ENCODE data around the gene ZSWIM5.
"Not testable (repeated sequence)": the region's sequence is repeated elsewhere in the genome, so short reads cannot be mapped to it uniquely, and the experiment has no call there.

Gene ZSWIM5

DNA sequence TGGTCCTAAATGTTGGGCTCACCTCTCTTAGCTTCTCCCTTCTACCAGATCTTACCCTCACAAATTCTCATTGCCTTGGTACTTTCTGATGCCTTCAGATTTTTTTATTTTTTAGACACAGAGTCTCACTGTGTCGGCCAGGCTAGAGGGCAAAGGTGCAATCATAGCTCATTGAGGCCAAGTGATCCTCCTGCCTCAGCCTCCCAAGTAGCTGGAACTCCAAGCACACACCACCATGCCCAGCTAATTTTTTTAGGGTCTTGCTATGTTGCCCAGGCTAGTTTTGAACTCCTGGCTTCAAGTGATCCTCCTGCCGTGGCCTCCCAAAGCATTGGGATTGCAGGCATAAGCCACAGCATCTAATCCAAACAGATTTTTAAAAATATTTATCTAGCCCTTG, 69.4 kb downstream of the ZSWIM5 start:
- DNase-seq, result no peak

DNA sequence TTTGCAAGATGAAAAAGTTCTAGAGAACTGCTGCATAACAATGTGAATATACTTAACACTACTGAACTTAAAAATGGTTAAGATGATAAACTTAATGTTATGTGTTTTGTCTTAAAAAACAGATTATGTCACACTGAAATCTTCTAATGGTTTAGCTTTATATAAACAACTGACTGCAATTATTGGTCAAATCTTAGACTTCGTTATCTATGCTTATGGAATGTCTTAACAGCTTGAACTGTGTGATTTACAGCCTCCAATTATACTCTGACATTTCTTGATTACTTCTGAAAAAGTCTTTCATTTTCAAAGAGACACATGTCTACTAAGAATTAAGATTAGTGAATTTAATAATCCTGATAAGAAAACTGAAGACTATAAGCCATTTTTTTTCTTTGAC, 71.1 kb downstream of the ZSWIM5 start:
- DNase-seq, result no peak

DNA sequence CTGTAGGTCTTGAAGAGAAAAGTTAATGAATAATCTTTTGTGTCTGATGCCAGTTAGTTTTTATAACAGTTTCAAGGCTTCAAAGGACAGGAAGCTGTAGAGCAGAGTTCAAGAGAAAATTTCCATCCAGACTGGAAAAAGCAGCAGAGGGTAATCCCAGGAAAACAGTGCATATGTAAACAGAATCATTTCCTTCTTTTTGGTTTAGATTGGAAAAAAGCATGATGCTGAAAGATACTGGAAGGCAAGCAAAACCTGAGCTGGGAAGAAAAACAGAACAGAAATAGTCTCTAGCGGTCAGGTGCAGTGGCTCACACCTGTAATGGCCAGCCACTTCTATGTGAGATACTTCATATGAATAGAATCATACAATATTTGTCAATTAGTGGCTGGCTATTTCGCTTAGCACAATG, 71.9 kb downstream of the ZSWIM5 start:
- no peak for DNase-seq

DNA sequence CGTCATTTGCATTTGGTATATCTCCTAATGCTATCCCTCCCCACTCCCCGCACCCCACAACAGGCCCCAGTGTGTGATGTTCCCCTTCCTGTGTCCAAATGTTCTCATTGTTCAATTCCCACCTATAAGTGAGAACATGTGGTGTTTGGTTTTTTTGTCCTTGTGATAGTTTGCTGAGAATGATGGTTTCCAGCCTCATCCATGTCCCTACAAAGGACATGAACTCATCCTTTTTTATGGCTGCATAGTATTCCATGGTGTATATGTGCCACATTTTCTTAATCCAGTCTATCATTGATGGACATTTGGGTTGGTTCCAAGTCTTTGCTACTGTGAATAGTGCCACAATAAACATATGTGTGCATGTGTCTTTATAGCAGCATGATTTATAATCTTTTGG, 73.7 kb downstream of the ZSWIM5 start:
- DNase-seq, result not testable (repeated sequence)

DNA sequence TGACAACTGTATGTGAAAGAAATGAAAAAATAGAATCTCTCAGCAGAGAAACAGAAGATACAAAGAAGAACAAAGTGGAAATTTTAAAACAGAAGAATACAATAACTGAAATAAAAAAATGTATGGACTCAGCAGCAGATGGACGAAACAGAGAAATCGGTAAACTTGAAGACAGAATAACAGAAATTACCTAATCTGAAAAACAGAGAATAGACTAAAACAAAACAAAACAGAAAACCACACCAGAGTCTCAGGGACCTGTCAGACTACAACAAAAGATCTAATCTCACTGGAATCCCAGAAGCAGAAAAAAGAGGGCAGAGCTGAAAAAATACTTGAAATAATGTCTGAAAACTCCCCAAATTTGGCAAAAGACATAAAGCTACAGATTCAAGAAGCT, 83.0 kb downstream of the ZSWIM5 start:
- no peak for DNase-seq

DNA sequence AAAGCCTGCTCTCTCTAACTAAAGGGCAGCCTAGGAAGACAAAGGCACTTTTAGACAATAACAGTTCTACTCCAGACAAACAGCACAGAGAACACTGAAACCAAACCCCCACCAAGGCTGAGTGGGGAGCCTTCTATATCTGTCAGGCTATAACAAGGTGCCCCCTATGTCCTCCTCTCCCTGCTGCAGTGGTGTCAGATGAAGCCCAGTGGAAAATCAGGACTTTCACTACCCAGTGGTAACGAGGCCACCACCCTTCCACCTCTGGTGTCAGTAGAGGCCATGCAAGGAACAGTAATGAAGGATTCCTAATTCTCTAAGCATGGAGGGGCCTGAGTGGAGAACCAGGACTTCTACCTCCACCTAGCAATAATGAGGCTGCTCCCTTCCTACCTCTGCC, 83.7 kb downstream of the ZSWIM5 start:
- no peak for DNase-seq

DNA sequence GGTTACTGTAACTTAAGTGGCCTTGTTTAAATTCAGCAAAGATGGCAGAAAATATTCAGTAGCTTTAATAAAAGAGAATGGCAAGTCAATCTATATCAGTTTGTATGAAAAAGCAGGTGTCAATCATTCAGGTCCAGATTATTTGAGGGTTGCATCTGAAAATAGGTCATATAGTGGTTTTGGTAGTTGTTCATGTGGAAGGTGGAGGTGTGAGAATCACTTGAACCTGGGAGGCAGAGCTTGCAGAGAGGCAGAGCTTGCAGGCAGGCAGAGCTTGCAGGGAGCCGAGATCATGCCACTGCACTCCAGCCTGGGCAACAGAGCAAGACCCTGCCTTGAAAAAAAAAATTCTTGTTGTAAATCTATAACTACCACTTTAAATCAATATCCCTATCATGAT, 88.6 kb downstream of the ZSWIM5 start:
- no peak for DNase-seq

DNA sequence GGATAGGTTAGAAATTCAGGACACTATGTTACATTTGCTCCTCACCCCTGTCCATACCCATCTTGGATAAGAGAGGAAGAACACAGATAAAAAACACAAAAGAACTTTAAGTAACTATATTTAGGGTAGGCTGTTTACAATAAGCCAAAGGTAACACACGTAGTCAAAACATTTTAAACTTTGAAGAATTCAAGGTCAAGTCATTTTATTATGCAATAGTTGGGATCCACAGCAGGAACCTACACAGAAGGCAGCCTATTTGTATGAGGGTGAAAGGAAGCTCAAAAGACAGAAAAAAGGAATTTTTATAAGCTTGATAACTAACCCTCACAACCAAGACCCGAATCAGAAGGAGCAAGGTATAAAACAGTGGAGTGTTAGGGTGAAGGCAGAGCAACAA, 89.6 kb downstream of the ZSWIM5 start:
- DNase-seq, result no peak

DNA sequence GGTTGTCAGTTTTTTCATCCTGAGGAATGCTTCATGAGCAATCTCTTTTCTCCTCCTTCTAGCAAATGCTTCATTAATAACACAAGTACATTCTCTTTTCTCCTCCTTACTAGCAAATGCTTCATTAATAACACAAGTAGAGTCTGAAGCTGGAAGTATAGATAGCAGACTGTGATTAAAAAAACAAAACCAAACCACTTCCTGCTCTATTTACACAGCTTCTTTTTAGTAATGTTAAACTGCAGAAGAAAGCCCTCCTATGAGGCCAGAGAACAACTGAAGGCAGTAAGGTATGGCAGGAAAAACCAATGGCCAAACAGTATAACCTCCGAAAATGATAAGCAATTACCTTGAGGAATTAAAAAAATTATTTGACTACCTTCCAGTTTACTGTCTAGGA, 90.1 kb downstream of the ZSWIM5 start:
- peak; percentile 32 for DNase-seq

DNA sequence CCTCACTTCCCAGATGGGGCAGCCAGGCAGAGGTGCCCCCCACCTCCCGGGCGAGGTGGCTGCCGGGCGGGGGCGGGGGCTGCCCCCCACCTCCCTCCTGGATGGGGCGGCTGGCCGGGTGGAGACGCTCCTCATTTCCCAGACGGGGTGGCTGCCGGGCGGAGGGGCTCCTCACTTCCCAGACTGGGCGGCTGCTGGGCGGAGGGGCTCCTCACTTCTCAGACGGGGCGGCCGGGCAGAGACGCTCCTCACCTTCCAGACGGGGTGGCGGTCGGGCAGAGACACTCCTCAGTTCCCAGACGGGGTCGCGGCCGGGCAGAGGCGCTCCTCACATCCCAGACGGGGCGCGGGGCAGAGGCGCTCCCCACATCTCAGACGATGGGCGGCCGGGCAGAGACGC, 91.2 kb downstream of the ZSWIM5 start:
- DNase-seq, result not testable (repeated sequence)

DNA sequence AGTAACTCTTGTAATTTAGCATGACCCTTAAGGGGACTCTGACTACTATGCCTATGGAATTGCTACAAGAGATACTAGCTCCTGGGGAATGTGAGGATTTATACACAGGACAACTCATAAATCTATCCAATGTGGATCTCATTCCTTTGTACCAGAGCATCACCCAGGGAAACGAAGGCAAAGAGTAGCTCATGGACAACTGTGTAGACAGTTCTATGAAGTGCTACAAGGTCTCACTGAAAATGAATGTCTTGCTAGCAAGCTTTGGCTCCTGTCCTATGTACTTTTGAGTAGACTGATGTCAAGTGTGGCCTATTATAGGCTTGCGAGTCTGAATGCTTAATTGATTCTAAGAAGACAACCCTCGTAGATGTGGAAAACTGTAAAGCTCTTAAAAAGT, 93.7 kb downstream of the ZSWIM5 start:
- no peak for DNase-seq

DNA sequence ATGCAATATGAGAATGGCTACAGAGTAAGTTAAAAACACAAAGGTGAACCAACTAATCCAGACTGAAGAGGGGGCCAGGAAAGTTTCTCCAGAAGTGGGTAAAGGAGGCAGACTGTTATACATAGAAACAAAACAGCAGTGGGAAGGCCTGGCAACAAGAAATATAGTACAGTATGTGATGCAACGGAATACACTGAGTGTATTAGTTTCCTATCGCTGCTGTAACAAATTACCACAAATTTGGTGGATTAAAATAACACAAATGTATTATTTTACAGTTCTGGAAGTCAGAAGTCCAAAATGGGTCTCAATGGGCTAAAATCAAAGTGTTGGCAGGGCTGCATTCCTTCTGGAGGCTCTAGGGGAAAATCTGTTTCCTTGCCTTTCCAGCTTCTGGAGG, 95.2 kb downstream of the ZSWIM5 start:
- no peak for DNase-seq

DNA sequence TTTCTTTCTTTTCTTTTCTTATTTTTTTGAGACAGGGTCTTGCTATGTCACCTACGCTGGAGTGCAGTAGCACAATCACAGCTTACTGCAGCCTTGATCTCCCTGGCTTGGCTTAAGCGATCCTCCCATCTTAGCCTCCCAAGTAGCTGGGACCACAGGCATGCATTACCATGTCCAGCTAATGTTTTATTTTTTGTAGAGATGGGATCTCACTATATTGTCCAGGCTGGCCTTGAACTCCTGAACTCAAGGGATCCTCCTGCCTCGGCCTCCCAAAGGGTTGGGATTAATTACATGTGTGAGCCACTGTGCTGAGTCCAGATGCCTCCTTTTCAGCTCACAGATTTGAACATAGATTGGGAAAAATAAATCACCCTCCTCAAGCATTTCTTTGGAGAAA, 98.6 kb downstream of the ZSWIM5 start:
- no peak for DNase-seq

DNA sequence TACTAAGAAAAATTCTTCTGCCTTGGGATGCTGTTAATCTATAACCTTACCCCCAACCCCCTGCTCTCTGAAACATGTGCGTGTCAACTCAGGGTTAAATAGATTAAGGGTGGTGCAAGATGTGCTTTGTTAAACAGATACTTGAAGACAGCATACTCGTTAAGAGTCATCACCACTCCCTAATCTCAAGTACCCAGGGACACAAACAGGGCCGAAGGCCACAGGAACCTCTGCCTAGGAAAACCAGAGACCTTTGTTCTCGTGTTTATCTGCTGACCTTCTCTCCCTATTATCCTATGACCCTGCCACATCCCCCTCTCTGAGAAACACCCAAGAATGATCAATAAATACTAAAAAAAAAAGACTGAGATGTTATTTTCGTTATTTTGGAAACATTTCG, 99.5 kb downstream of the ZSWIM5 start:
- not testable (repeated sequence) for DNase-seq

DNA sequence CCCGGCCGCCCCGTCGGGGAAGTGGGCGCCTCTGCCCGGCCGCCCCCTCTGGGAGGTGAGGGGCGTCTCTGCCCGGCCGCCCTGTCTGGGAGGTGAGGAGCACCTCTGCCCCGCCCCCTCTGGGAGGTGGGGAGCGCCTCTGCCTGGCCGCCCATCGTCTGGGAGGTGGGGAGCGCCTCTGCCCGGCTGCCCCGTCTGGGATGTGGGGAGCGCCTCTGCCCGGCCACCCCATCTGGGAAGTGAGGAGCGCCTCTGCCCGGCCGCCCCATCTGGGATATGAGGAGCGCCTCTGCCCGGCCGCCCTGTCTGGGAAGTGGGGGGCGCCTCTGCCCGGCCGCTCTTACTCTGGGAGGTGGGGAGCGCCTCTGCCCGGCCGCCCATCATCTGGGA, 100.3 kb downstream of the ZSWIM5 start:
- not testable (repeated sequence) for DNase-seq

DNA sequence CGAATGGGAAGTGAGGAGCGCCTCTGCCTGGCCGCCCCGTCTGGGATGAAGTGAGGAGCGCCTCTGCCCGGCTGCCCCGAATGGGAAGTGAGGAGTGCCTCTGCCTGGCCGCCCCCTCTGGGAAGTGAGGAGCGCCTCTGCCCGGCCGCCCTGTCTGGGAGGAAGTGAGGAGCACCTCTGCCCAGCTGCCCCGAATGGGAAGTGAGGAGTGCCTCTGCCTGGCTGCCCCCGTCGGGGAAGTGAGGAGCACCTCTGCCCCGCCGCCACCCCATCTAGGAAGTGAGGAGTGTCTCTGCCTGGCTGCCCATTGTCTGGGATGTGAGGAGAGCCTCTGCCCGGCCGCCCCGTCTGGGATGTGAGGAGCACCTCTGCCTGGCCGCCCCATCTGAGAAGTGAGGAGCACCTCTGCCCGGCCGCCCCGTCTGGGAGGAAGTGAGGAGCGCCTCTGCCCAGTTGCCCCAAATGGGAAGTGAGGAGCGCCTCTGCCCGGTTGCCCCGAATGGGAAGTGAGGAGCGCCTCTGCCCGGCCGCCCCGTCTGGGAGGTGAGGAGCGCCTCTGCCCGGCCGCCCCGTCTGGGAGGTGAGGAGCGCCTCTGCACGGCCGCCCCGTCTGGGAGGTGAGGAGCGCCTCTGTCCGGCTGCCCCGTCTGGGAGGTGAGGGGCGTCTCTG, 100.8 kb downstream of the ZSWIM5 start:
- DNase-seq, result not testable (repeated sequence)

DNA sequence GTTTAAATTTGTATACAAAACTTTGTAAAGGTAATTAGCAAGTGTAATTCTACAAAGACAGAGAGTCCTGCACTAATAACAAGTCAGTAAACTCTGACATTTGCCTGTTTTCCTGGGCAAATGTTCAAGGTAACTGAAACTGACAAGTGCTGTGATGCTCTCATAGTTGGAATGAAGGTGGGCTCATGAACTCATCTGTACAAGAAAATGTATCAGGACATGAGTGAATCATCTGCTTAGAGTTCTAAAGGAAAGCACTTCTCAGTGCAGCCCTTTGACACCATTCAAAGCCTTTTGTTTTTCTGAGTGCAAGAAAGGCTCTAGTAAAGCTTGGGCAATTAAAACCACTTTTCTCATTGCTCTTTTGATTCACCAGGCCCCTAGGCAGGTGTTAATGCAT, 102.9 kb downstream of the ZSWIM5 start:
- no peak for DNase-seq

DNA sequence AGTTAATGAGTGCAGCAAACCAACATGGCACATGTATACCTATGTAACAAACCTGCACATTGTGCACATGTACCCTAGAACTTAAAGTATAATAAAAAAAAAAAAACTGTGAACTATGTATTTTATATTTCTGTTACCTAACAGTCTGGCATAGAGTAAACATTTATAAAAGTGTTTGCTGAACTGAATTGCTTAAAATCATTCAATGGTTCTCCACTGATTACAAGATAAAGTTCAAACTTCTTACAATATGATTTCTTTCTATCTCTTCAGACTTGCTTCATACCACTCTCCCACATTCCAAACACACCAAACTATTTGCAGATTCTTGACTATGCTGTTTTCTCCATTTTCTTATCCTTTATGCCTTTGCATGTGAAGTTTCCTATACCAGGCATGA, 104.5 kb downstream of the ZSWIM5 start:
- DNase-seq, result no peak

DNA sequence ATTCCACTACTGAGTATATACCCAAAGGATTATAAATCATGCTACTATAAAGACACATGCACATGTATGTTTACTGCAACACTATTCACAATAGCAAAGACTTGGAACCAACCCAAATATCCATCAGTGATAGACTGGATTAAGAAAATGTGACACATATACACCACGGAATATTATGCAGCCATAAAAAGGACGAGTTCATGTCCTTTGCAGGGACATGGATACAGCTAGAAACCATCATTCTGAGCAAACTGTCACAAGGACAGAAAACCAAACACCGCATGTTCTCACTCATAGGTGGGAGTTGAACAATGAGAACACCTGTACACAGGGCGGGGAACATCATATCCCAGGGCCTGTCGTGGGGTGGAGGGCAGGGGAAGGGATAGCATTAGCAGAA, 104.9 kb downstream of the ZSWIM5 start:
- DNase-seq, result not testable (repeated sequence)

DNA sequence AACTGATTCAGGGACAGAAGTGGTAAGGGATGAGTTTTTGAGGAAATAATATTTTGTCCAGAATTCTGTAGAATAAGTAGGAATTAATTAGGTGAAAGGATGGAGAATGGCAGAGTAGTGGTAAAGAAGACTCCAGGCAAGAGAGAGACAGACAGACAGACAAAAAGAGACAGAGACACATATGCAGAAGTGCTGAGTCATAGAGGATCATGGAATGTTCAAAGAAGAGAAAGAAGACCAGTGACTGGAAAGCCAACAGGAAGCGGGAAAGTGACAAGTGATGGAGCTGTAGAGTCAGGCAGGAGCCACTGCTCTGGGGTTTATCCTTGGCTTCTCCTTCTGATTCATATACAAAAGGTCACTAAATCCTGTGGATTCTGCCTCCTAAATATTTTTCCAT, 108.5 kb downstream of the ZSWIM5 start:
- no peak for DNase-seq

DNA sequence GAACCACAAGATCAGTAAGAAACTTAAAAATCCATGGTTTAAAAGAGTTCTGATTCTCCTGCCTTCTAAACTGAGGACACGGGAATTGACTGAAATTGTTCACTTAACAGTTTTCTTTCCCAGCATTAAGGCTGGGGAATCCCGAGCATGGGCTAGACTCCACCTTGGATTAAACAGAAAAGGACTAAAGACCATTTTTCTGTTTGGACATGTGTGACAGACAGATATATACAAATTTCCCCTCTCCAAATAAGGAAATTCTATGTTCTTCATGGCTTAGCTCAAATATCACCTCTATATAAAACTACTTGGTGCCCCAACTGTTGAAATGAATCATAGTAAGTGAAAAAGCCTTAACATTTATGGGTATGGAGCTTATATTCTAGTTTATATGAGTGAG, 109.3 kb downstream of the ZSWIM5 start:
- DNase-seq, result no peak

DNA sequence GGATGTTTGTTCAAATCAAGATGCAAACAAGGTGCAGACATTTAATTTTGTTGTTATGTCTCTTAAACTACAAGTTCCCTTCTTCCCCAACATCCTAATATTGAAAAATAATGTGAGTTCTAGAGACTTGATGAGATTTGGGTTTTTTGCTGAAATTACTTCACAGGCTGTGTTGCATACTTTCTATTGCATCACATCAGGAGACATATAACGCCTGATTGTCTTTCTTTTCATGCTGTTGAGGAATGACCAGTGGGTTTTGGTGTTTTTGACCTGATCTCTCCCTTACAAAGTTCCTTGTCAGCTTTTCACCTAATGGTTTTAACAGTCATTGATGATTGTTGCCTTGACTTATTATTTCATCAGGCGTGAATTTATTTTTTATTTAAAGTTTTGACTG, 111.0 kb downstream of the ZSWIM5 start:
- no peak for DNase-seq

DNA sequence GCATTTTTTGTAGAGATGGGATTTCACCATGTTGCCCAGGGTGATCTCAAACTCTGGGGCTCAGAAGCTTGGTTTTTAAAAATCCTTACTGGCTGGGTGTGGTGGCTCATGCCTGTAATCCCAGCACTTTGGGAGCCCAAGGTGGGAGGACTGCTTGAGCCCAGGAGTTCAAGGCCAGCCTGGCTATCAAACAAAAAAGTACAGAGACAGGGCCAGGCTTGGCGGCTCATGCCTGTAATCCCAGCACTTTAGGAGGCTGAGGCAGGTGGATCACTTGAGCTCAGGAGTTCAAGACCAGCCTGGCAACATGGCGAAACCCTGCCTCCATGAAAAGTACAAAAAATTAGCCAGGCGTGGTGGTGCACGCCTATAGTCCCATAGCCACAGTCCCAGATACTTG, 112.0 kb downstream of the ZSWIM5 start:
- DNase-seq, result not testable (repeated sequence)

DNA sequence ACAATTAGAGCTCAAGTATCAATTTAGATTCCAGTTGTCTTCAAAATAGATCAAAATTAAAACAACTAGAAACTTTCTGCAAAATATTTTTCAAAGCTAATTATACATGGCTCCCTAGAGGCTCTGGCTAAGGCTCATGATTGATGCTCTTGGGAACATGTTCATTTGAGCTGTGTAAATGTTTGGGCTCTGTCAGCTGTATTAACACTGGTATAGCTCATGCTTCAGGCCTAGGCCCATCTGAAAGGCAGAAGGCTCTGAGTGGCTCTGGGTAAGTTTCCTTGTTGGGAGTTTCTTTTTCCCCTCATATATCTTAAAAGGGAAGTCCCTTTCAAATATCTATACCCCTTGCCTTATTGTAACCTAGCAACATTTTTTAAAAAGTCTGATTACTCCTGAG, 113.1 kb downstream of the ZSWIM5 start:
- DNase-seq, result no peak

DNA sequence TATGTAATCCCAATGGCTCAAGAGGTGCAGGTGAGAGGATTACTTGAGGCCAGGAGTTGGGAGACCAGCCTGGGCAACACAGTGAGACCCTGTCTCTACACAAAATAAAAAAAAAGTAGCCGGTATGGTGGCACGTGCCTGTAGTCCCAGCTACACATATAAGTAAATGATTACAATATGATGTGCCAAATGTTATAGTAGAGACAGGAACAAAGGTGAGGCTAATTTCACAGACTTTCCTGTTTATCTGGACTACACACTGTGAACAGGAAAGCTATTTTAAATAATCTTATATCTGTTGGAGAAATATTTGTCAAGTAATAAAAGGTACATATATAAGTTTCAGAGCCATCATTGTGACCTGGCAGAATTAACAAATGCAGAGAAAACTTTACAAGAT, 116.7 kb downstream of the ZSWIM5 start:
- DNase-seq, result no peak

DNA sequence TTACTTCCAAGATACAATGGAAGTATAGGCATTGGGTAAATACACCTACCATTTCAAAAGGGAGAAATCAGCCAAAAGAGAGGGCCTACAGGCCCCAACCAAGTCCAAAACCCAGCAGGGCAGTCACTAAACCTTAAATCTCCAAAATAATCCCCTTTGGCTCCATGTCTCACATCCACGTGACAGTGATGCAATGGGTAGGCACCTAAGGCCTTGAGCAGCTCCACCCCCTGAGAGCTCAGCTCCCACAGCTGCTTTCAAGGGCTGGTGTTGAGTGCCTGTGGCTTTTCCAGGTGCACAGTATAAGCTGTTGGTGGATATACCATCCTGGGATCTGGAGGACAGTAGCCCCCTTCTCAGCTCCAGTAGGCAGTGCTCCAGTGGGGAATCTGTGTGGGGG, 121.8 kb downstream of the ZSWIM5 start:
- no peak for DNase-seq

Data from CD4-positive, alpha-beta T cell treated with Interleukin-17A for 1 hour (primary cell).